GM18499 (cell line): Measurements from ENCODE around the gene CIC.

Source experiments
- ATAC-seq: cut with Tn5 transposase; IDR thresholded peaks from one replicate; pipeline ENCODE4 v1.9.1; 2021; ENCODE audit warnings: moderate number of reproducible peaks; ENCODE audit not compliant: insufficient read depth, unreplicated experiment

Gene CIC

GRCh38 chr19:42242512-42243409 is 26.3 kb upstream of the CIC start, which contains the start of gene GSK3A:
Gene GSK3A, minus strand, starts transcription at chr19:42242602. Its CDS starts 137 bp downstream, at chr19:42242465.
- ATAC-seq: peak; percentile 39

GRCh38 chr19:42244347-42245220 is 24.5 kb upstream of the CIC start:
- ATAC-seq: peak; percentile 30

GRCh38 chr19:42245231-42245630 is 23.8 kb upstream of the CIC start:
- no peak for ATAC-seq

- ATAC-seq: no peak
Measured at GRCh38 chr19:42246143-42246921, 22.7 kb upstream of the CIC start.

- no peak for ATAC-seq
Measured at GRCh38 chr19:42246922-42247639, 22.0 kb upstream of the CIC start.

GRCh38 chr19:42247640-42248199 is 21.3 kb upstream of the CIC start:
- ATAC-seq: no peak

- no peak for ATAC-seq
Measured at GRCh38 chr19:42248270-42249148, 20.5 kb upstream of the CIC start.

GRCh38 chr19:42249149-42249750 is 19.8 kb upstream of the CIC start:
- no peak for ATAC-seq

- no peak for ATAC-seq
Measured at GRCh38 chr19:42249769-42250168, 19.3 kb upstream of the CIC start.

- ATAC-seq: no peak
Measured at GRCh38 chr19:42250183-42250665, 18.8 kb upstream of the CIC start.

GRCh38 chr19:42250666-42251531 is 18.2 kb upstream of the CIC start:
- no peak for ATAC-seq

- no peak for ATAC-seq
Measured at GRCh38 chr19:42251572-42252358, 17.3 kb upstream of the CIC start.

GRCh38 chr19:42252365-42253244 is 16.4 kb upstream of the CIC start:
- no peak for ATAC-seq

- ATAC-seq: no peak
Measured at GRCh38 chr19:42253245-42254088, 15.6 kb upstream of the CIC start.
